Frontal cortex (tissue), 4 donors: ENCODE data around the gene DPH3. TPM values are rescaled to one million over a fixed set of nuclear protein-coding genes. Genes with fewer than 3 reads are reported as not detected.

Source experiments
- DNase-seq, 2 donors: peaks; one replicate each; pipeline ENCODE4 v3.0.0; 2012; ENCODE audit warnings: low spot score in 2 of 2
- FAIRE-seq: peaks from 2 replicates; lab custom pipeline; 2012; peaks lifted over from hg19 to GRCh38; lab: Jason Lieb, UNC
- total RNA-seq: library from RNA; depleted of rRNA; stranded (reverse); fragments of >200 nt; gene quantifications from one replicate; pipeline ENCODE4 v1.2.3, GENCODE V29; 2014
- donor health status: control.
- donor health status: control.
- donor health status: control.

The DPH3 gene
- total RNA-seq, 1 donor from 2014 or later = 20.4 TPM

DNA sequence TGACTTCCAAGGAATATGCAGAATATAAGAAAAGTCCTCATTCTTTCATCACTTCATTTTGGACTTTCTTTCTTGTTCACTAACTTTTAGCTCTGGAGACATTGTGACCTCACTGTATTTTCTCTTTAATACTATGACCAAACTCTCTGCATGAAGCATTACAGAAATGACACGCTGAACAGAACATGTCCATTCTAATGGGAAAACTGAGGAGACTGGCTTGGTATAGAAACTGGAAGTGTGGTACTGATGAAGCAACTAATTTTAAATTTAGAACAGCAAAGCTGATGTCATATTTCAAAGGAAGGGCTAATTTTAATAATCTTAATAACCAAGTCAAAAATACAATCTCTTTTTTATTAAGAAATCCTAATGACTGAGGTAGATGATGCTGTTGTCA, 4.7 kb downstream of the DPH3 start:
- FAIRE-seq = no peak
- DNase-seq = no peak

DNA sequence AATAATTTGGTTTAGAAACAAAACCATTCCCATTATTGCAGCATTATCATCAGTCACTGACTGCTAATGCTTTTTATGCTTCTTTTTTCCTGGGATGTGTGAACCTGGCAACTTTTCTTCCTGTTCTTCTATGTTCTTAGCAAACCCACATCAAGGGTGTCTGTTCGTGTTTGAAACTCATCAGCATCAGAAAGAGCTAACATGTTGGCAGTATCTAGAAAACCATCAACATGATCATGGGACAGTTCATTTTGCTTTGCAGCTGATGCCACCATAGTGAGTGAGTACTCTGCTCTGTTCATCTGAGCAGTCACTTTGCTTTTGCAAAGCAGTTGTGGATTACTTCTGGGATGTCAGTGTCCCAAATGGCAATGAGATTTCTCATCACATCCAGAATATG, 5.9 kb downstream of the DPH3 start:
- FAIRE-seq (no peak), DNase-seq (no peak)

DNA sequence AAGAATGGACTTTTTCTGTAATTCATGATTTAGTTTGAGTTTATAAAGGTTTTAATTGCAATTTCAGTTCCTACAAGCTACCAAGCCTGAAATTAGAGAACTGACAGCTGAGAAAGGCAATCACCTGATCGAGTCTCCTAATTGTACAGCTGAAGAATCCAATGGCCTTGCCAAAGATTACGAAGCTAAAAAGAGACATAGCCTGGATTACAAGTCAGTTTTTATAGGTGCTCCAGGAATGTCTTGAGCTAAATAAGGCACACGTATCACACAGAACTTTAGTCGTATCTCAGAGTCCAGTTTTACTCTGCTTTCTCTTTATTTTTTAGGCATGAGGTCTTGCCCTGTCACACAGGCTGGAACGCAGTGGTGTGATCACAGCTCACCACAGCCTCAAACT, 6.6 kb downstream of the DPH3 start:
- no peak for FAIRE-seq
- no peak for DNase-seq

DNA sequence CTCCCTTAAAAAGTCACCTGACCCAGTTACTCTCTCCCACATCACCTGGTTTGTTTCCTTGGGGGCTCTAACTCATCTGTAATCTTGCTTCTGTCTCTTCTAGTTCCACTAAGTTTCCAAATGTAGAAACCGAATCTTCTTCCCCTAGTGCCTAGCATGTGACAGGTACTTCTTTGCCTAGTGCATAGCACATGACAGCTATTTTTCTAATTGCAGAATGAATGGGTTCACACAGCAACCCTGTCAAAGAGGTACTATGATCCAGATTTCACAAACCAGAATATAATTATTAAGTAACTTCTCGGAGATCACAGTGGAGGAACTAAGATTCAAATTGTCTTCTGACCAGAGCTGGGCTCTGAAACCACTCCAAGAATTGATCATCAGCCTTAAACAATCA, 7.4 kb downstream of the DPH3 start:
- FAIRE-seq (no peak), DNase-seq (no peak)

DNA sequence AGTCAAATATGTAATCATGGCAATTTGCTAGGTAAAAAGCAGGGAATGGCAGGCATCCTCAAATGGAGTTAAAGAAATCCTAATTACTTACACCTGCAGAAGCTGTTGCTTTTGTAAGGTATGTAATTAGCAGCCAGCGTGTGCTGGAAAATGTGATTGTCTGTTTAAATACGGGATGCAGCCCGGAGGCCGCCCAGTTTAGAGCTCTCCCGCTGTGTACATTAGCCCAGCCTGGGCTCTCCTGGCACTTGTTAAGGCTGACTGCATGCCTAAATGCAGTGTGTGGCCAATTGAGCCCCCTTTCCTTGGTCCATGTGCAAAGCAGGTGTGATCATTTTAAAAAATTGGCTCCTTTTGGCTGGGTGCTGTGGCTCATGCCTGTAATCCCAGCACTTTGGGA, 9.0 kb downstream of the DPH3 start:
- no peak for FAIRE-seq
- DNase-seq = no peak

DNA sequence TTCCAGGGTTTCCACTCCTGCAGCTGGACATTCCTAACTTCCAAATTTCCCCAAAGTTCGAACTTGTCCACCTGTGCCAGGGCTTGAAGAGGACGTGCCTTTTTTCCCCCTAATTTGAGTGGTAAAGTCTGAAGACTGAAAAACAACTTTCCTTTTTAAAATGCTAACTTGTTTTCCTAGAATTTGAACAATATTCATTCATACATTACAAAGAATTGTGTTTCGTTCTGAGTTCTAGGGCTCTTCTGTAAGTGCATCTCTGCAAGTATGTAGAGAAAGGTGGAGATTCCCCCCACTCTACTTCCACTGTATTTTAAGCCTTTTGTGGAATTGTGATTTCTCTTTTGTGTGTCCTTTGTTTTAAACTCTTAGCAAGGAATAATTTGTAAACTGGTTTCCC, 9.4 kb downstream of the DPH3 start:
- no peak for DNase-seq
- FAIRE-seq = no peak

DNA sequence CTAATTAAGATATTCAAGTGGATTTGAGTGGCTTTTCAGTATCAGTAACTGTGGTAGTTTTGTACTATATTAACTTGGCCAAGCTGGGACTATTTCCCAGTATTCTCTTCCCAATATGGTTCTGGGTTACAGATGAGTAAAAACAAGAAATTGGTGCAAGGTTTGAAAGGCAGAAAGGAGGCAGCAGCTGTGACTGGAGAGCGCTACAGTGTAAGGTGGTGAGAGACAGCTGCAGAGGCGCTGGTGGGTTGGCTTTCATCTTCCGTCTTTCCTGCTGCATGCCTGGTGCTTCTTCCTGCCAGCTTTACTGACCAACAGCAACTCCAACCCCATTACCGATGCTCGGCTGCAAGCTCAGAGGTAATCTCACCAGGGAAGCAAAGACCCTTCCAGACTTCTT, 9.8 kb downstream of the DPH3 start:
- no peak for FAIRE-seq
- DNase-seq = no peak

DNA sequence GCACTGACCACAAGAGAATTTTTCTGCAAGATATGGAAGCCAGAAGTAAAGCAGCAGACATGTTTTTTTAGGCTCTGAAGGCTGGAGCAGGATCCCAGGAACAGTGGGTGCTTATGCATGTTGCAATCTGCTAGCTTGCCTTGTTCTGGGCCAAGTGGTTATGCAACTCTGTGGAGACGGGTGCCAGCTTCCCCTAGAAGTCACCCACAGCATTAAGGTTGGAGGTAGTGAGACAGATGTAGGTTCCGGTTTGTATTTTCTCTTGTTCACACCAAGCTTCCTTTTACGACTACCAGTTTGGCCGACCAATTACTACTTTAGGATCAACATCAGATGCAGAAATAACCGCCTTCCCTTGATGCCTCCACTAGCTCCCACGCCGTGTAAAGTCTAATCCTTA, 11.1 kb downstream of the DPH3 start:
- no peak for FAIRE-seq
- no peak for DNase-seq

DNA sequence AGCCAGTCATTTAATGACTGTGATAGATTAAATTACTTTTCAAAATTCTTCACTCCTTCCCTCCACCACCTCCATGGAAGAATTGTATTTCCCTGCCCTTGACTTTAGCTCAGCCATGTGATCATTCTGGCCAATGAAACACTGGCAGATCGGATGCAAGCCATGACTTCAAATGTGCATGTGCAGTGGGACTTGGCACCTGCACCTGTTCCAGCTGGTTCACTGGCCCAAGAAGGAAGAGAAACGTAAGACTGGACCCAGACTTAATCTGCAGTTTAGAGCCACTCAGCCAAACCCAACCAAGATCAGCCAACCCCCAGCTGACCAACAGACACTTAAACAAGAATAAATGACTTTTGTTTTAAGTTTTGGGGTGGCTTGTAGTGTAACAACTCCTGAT, 11.8 kb downstream of the DPH3 start:
- no peak for DNase-seq
- no peak for FAIRE-seq

DNA sequence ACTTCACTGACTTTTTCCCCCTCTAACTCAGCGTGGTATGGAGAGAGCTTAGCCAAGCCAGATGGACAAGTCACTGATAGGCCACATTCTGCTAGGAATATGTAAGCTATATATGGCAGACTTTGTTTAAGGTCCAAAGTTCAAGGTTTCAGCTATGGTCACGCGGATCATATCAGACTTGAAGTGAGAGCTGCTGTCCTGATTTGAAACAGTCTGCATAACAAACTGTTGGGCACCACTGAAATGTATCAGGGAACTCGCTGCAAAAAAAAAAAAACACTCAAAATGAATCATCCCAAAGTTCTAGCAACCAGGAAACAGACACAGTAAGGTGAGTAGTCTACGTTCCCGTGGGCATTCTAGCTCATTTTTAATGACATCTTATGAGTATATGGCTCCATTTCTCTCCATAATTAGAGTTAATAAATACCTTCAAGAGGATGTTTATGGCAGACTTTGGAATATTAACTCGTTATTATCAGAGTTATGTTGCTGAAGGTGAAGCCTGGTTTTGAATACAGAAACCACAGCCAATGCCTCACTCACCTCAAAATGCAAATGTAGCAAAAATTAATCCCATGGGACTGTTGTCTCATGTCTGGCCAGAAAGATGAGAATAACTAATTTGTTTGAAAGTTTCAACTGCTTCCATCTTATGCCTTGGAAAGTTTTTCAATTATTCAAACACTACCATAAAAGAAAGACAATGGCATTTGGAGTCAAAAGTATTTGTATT, 12.3 kb downstream of the DPH3 start:
- DNase-seq (no peak), FAIRE-seq (no peak)

DNA sequence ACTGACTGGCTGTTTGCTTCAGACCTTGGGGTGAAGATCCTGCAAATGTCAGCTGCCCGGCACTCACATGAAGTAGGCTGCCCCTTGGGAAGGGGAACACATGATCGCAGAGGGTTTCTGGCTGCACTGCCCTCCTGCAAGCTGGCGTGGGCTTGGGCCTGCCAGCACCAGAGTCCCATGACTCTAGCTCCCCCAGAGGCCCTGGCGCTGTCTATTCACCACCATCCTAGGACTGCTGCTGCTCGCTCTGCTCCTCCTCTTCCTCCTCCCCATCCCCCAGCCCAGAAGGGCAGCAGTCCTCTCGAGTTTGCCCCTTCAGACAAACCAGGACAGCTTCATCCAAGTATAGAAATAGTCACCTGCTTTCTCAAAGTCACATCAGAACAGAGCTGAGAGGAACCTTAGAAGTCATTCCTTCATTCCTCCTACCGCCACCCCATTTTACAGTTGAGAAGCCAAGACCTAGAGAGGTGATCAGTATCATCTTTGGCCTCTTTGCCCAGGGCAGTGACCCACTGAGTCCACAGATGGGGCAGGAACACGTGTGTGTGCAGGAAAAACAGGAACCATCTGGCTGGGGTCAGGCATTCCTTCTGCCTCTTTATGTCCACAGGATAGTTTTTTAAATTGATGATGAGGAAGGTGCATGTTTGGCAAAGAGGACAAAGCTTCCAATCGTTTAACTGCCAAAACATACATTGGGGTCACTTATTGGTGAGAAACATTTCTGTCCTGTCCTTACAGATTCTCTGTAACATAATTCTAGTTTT, 13.2 kb downstream of the DPH3 start:
- FAIRE-seq (no peak), DNase-seq (no peak)

DNA sequence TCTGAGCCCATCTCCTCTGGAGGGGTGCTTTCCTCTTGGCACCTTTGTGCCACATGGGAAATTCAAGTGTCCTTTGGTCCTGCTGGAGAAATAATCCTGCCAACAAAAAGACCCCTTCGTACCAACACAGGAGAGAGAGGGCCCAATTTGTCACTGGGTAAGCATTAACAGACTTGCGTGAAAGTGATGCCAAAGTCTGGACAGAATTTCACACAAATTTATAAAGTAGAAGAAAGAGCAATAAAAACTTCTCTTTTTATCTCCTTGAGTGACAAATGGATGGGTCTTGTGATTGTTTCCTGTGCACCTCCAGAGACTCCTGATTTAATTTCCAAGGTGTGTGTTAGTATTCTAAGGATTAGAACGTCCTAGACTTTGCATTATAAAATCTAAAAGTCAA, 14.9 kb downstream of the DPH3 start:
- FAIRE-seq (no peak), DNase-seq (no peak)

DNA sequence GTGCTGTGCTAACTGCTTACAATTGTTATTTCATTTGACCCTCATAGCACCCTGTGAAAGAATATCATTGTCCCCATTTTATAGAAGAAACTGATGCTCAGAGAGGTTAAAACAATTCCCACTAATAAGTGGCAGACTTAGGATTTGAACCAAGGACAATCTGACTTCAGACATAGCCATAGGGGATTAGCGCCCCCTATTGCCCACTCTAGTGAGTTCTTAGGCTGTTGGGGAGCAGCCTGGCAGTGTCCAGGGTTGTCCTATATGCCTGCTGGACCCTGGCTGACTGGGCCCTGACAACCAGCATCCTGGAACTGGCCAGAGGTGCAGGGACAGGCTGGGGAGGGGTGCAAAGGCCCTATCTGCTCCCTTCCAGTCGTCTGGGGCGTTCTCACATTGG, 15.4 kb downstream of the DPH3 start:
- DNase-seq = no peak
- FAIRE-seq = no peak

DNA sequence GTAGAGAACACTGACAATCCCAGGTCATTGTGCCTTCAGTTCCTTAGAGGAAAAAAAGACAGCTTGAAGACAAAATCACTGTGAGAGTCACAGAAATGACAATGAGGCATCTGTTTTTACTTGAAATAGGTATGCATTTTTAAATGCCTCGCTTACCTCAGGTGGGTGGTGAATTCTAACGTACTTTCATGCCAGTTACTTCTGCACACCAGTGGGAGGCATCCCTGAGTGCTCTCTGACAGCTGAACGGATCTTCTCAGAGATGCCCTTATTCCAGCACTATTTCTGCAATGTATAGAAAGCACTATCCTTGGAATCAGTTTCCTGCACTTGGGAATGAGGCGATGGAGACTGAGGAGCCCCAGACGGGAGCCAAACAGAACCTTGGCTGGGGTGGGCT, 16.2 kb downstream of the DPH3 start:
- FAIRE-seq (no peak), DNase-seq (no peak)

DNA sequence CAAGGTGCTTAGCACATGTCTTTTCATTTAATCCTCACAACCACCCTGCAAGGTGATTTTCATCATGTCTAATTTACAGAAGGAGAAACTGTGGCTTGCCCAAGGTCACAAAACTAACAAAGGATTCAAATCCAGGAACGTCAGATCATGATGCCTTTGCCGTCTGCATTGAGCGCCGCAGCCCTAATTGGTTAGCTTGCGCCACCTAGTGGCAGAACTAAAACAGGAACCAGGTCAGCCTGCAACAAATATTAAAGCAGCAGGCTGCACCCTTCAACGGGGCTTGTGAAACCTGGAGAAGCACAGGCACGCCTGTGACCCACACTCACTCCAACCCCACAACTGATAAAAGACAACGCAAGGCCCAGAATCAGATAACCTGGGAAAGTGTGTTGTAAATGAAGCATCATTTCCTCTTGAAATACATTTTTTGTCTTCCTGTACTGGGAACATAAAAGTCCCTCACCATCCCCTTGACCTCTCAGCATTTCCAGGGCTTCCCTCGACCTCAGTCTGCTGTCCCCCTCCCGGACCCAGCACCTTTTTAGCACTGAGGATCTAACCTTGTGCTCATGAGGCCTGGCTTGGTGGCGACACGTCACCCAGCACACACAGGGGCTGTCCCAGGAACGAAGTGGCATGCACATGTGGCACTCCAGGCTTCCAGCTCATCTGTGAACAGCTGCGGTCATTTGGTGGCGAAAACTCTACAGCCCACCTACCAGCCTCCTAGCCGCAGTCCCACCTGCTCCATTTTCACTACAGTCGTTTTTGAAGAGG, 17.3 kb downstream of the DPH3 start:
- FAIRE-seq = peak; percentile 13
- peak; percentile 31 to 73 for DNase-seq

DNA sequence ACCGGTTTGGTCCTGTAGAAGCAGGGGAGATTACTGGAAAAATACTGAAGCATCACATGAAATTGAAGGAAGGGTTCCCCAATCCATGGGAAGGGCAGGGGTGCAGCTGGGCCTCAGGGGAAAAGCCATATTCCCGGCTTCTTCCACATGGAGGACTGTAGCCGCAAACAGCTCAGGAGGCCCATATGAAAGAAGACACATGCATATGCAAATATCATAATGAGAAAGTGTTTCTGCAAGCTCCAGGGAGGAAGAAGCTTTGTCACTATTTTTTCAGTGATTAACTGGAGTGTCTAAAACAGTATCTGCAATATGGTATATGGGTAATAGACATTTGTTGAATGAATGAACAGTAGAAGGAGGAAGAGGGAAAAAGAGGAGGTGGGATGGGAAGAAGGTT, 19.1 kb downstream of the DPH3 start:
- FAIRE-seq (no peak), DNase-seq (no peak)

DNA sequence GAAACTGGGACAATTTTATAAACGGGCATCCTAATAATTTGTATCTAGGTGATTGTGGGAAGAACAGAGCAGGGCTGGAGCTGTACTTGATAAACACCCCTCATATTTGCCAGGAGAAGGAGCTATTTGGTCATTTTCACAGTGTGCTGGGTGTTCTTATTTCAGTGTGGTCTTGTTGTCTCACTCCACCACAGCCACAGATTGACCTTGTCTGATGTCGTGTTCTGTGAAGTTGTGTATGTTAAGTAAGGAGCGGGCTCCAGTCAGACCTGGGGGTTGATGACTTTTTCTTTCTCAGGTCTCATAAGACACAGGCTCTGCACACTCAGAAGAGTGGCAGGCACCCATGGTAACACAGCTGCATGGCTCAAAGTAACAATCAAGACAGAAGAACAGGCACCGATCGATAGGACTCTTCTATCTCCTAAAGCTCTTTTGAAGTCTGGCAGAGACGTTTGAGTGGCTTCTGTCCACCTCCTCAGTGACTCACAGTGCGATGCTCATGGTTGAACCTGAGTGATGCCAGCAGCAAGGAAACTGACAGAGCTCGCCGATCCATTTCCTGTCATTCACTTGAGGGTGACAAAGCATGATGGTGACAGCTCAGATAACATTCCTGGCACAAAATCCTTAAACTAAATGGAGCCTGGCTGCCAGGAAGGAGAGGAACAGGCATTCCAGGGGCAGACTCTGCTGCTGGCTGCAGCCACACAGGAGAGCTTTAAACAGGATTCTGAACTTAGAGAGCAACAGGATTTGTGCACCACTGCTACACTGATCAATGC, 20.8 kb downstream of the DPH3 start:
- DNase-seq = no peak
- FAIRE-seq = no peak

DNA sequence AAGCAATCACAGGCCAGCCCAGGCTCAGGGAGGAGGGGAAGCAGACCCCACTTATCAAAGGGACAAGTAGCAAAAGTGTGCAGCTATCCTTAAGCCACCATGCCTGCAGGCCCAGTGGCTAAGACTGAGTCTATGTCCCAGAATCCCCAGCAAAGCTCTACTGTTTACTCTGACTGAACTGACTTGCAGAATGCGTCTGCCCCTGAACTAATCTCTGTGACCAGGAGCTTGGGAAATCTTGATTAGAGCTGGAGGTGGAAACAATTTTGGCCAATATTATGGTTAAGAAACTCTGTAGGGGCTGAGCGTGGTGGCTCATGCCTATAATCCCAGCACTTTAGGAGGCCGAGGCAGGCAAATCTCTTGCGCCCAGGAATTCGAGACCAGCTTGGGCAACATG, 22.6 kb downstream of the DPH3 start:
- no peak for DNase-seq
- no peak for FAIRE-seq

DNA sequence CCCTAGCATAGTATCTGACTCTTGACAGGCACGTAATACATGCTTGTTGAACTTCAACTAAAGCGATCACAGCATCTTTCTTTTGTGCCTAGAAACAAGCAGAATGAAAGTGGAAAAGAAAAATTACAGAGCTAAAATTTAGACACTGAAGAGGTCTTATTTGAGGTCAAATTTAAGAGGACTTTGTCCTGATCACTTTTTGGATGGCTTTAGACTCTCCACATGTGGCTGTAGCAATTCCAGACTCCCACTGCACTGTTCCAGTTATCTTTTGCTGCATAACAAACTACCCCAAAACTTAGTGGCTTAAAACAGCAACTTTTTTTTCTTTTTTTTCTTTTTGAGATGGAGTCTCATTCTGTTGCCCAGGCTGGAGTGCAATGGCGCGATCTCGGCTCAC, 23.5 kb downstream of the DPH3 start:
- DNase-seq (no peak), FAIRE-seq (no peak)
